AG10803 (cell line): Measurements from ENCODE around the gene METRNL.

Experiments
- DNase-seq: peaks from one replicate; pipeline ENCODE4 v3.0.0; 2010; ENCODE audit warnings: low read depth
- H3K4me3 ChIP-seq: 2 replicates; pipeline ENCODE4 v1.5.1; 2011; ENCODE audit warnings: mild to moderate bottlenecking, low read length, control low read depth
- TF ChIP-seq, protein P1 (sequence below): conservative IDR thresholded peaks from 2 replicates; pipeline ENCODE4 v1.5.1; 2011; ENCODE audit warnings: mild to moderate bottlenecking, low read length, control low read depth, inconsistent platforms

METRNL gene

DNA sequence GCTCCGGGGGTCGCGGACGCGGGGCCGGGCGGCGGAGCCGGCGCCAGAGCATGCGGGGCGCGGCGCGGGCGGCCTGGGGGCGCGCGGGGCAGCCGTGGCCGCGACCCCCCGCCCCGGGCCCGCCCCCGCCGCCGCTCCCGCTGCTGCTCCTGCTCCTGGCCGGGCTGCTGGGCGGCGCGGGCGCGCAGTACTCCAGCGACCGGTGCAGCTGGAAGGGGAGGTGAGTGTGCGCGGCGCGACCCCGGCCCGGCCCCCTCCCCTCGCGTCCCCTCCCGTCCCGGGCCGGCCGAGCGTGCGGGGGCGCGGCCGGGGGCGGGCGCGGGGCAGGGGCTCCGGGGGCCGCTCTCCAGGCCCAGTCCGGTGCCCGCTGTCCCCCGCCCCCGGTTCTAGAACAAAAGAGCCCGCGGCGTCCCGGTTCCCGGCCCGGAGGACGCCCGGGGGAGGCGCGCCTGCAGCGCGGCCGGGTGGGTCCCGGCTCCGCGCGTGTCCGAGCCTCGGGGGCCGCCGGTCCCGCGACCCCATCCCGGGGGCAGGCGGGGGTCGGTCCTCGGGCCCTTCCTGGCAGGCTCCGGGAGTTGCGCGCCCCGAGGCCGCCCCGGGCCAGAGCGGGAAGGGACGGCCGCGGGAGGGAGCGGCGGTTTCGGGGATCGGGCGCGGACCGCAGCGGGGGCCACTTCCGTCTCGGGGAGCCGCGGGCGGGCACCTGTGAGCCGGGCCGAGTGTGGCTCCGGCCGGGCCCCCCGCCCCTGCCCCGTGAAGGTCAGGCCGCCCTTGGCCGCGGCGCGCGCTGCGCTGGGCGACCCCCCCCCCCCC lies 563 bp downstream of the METRNL start:
- TF ChIP-seq, protein P1, sequence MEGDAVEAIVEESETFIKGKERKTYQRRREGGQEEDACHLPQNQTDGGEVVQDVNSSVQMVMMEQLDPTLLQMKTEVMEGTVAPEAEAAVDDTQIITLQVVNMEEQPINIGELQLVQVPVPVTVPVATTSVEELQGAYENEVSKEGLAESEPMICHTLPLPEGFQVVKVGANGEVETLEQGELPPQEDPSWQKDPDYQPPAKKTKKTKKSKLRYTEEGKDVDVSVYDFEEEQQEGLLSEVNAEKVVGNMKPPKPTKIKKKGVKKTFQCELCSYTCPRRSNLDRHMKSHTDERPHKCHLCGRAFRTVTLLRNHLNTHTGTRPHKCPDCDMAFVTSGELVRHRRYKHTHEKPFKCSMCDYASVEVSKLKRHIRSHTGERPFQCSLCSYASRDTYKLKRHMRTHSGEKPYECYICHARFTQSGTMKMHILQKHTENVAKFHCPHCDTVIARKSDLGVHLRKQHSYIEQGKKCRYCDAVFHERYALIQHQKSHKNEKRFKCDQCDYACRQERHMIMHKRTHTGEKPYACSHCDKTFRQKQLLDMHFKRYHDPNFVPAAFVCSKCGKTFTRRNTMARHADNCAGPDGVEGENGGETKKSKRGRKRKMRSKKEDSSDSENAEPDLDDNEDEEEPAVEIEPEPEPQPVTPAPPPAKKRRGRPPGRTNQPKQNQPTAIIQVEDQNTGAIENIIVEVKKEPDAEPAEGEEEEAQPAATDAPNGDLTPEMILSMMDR, result no peak
- DNase-seq, result no peak
- H3K4me3 ChIP-seq, result peak overlapping the region; percentile 80

DNA sequence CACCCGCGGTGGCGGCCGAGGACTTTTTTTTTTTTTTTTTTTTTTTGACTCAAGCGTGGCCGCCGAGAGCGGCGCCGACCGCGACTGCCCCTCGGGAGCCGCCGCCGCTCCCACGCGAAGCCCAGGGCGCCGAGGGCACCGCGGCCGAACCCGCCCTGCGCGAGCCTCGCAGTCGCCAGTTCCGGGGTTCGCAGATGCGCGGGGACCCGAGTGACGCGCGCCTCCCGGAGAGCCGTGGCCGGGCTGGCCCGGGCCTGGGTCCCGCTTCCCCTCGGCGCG lies 1.1 kb downstream of the METRNL start:
- TF ChIP-seq, protein P1, result no peak
- no peak for DNase-seq
- H3K4me3 ChIP-seq, result peak overlapping the region; percentile 80

DNA sequence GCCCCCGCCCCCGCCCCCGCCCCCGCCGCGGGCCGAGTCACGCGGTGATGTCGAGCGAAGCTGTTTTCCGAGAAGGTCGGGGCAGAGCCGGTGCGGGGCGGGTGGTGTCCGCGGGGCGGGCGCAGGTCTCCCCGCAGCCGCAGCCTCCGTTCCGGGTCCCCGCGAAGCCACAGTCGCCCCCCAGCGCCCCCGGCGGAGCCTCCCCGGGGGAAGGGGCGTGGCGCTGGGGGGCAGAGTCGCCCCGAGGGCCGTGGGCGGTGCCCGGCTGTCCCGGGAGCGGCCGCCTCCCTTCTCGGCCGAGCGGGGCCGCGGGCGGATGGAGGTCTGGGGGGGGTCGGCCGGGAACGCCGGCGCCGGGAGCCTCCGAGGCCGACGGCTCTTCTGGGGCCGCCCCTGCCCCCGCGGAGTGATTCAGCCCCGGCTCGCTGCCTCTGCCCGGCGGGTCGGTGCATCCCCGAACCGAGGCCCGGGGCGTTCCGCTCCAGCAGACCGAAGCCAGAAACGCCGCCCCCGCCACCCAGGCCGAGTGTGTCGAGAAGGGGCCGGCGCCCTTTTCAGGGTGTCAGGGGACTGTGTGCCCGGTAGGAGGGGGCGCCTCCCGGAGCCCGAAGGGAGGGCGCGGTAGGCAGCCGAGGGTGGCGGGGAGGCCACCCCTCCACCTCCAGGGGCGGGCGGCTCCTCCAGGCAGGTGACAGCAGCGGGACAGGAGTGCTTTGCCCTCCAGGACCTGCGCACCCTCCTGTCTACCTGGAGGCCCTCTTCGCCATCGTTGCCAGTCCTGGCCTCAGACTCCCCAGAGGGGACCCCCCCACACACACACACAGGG lies 1.7 kb downstream of the METRNL start:
- TF ChIP-seq, protein P1, result no peak
- no peak for DNase-seq
- peak overlapping the region; percentile 80 for H3K4me3 ChIP-seq

DNA sequence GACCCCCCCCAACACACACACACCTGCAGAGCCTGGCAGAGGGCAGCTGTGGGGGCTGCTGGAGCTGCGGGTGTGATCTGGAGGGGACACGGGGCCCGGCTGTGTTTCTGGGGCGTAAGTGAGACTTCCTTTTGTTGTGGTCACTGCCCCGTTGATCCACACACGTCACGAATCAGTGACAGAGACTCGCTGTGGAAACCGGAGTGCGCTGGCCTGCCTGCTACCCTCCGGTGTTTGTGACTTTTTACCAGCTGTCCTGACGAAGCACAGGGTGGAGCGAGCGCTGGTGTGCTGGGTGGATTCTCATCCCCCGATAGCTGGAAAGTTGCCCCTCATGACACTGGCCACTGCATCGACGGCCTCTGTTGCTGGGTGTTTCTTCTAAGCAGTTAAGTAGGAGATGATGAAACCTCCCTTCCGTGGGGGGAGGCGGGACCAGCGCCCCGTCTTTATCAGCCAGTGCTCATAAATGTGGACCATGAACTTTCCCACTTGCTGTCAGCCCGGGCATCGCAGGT lies 2.3 kb downstream of the METRNL start:
- H3K4me3 ChIP-seq, result peak overlapping the region; percentile 80
- peak; percentile 82 for DNase-seq
- TF ChIP-seq, protein P1, result no peak

DNA sequence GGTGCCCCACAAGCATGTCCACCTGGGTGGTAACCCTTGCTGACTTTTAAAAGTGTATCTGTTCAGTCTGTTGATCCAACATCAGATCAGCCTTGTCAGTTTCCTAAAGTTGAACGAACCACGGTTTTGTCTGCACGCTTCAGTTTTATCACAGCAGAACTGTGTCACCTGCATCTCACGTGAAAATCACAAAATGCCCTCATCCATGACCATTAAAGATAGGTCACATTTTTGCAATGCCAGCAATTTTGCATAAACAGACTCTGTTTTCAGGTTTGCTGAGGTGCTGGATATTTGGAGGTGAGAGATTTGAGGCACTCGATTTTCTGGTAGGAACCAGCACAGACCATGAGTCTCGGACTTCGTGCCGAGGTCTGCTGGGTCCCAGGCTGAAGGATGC lies 3.0 kb downstream of the METRNL start:
- no peak for DNase-seq
- peak overlapping the region; percentile 80 for H3K4me3 ChIP-seq
- TF ChIP-seq, protein P1, result no peak

DNA sequence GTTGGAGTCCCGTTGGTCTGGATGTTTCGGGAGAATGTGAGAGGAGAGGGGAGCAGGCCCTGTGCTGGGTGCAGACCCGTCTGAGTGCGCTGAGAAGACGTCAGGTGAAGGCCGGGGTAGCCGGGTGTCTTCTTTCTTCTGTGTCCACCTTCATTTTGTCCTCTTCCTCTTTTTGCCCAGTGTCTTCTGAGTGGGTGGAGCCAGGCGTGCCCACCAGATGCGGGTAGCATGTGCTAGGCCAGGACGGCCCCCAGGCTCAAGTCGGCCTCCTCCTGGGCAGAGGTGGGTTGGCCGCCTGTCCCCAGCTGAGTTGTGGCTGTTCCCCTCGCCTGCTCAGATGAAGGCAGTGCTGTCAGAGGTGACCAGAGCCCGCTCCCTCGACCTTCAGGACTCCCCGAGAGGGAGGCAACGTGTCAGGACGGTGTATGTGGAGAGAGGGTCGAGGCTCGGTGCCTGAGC lies 3.5 kb downstream of the METRNL start:
- TF ChIP-seq, protein P1, result no peak
- peak overlapping the region; percentile 80 for H3K4me3 ChIP-seq
- no peak for DNase-seq
